B cell (primary cell): ENCODE data around the gene PPP2R5E.

Experiments
- EZH2 ChIP-seq: IDR thresholded peaks from 2 replicates; pipeline ENCODE4 v1.6.1; 2012; ENCODE audit warnings: borderline replicate concordance, low read depth, mild to moderate bottlenecking, moderate library complexity, low read length; ENCODE audit not compliant: insufficient read depth, poor library complexity, severe bottlenecking
- TF ChIP-seq, protein P1 (sequence below): fragments of 200-600 bp; IDR thresholded peaks from one replicate; pipeline ENCODE4 v1.8.0; 2022; ENCODE audit warnings: antibody characterized with exemption, mild to moderate bottlenecking

DNA sequence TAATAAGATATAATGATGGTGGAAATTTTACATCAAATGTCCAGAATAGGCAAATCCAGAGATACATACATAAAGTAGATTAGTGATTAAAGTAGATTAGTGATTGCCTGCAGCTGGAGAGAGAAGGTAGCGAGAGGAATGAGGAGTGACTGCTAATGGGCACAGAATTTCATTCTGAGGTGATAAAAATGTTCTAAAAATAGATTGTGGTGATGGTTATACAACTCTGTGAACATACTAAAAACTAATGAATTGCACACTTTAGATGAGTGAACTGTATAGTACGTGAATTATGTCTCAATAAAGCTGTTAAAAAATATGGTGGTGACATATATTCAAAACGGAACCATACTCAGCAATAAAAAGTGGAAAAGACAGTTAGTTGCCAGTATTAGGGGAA is 41.7 kb downstream of the PPP2R5E start:
- TF ChIP-seq, protein P1, sequence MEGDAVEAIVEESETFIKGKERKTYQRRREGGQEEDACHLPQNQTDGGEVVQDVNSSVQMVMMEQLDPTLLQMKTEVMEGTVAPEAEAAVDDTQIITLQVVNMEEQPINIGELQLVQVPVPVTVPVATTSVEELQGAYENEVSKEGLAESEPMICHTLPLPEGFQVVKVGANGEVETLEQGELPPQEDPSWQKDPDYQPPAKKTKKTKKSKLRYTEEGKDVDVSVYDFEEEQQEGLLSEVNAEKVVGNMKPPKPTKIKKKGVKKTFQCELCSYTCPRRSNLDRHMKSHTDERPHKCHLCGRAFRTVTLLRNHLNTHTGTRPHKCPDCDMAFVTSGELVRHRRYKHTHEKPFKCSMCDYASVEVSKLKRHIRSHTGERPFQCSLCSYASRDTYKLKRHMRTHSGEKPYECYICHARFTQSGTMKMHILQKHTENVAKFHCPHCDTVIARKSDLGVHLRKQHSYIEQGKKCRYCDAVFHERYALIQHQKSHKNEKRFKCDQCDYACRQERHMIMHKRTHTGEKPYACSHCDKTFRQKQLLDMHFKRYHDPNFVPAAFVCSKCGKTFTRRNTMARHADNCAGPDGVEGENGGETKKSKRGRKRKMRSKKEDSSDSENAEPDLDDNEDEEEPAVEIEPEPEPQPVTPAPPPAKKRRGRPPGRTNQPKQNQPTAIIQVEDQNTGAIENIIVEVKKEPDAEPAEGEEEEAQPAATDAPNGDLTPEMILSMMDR = no peak
- TF ChIP-seq EZH2 = no peak
